Fibroblast of lung (primary cell): ENCODE measurements around the gene C16orf95. TPM values are rescaled to one million over a fixed set of nuclear protein-coding genes. Genes with fewer than 3 reads are reported as not detected.

Experiments used
- DNase-seq, 2 donors: peaks; one replicate each; pipeline versions ENCODE4 v3.0.0 to v3.0.0-alpha.2; 2010; ENCODE audit warnings: low read depth in 2 of 2
- H2AFZ ChIP-seq: 2 replicates; pipeline ENCODE4 v1.5.1; 2012; ENCODE audit warnings: low read length, control low read depth, inconsistent platforms
- H3K27ac ChIP-seq: 2 replicates; pipeline ENCODE4 v1.5.1; 2011; ENCODE audit warnings: low read length, control low read depth; ENCODE audit not compliant: insufficient read depth
- H3K27me3 ChIP-seq: 2 replicates; pipeline ENCODE4 v1.5.1; 2011; ENCODE audit warnings: mild to moderate bottlenecking, low read length; ENCODE audit not compliant: control insufficient read depth, insufficient read depth
- H3K36me3 ChIP-seq: 2 replicates; pipeline ENCODE4 v1.5.1; 2011; ENCODE audit warnings: low read length; ENCODE audit not compliant: control insufficient read depth, insufficient read depth
- H3K4me1 ChIP-seq: 2 replicates; pipeline ENCODE4 v1.5.1; 2011; ENCODE audit warnings: low read length; ENCODE audit not compliant: control insufficient read depth, insufficient read depth; ENCODE audit errors: extremely low read depth
- H3K4me2 ChIP-seq: 2 replicates; pipeline ENCODE4 v1.5.1; 2011; ENCODE audit warnings: low read length, control low read depth; ENCODE audit not compliant: insufficient read depth; ENCODE audit errors: extremely low read depth
- H3K4me3 ChIP-seq, 4 experiments: fragments of 200-600 bp in 1 of 4; sonication (generic) in 1 of 4; replicated peaks in 1 of 4; 2 replicates each; pipeline ENCODE4 v1.5.1; 2011 to 2016; ENCODE audit warnings: low read length in 4 of 4, low read depth in 3 of 4, mild to moderate bottlenecking in 3 of 4, control low read depth in 2 of 4, inconsistent platforms in 1 of 4, mixed read lengths in 1 of 4; ENCODE audit not compliant: insufficient read depth in 1 of 4; ENCODE audit errors: control extremely low read depth in 1 of 4
- H3K79me2 ChIP-seq: 2 replicates; pipeline ENCODE4 v1.5.1; 2012; ENCODE audit warnings: mild to moderate bottlenecking, low read length, inconsistent platforms; ENCODE audit not compliant: control insufficient read depth, insufficient read depth
- H3K9ac ChIP-seq: 2 replicates; pipeline ENCODE4 v1.5.1; 2011; ENCODE audit warnings: mild to moderate bottlenecking, low read length, control low read depth; ENCODE audit not compliant: insufficient read depth
- H3K9me3 ChIP-seq: 2 replicates; pipeline ENCODE4 v1.5.1; 2012; ENCODE audit warnings: low read depth, low read length; ENCODE audit not compliant: control insufficient read depth, insufficient read depth
- H4K20me1 ChIP-seq: 2 replicates; pipeline ENCODE4 v1.5.1; 2011; ENCODE audit warnings: low read length; ENCODE audit not compliant: control insufficient read depth, insufficient read depth; ENCODE audit errors: extremely low read depth
- EZH2 ChIP-seq: IDR thresholded peaks from 2 replicates; pipeline ENCODE4 v1.5.1; 2012; ENCODE audit warnings: low read length, control low read depth, mild to moderate bottlenecking; ENCODE audit errors: missing control alignments
- polyA plus RNA-seq, 2 donors: library from polyadenylated mRNA; depleted of rRNA in 1 of 2; stranded (reverse) in 1 of 2; unstranded in 1 of 2; fragments of >200 nt; gene quantifications; 2 replicates each; pipeline ENCODE4 v1.2.1, GENCODE V29; 2011 to 2012; ENCODE audit warnings: missing spikeins in 1 of 2
- total RNA-seq: library from RNA; depleted of rRNA; stranded (reverse); fragments of >200 nt; gene quantifications from 2 replicates; pipeline ENCODE4 v1.2.1, GENCODE V29; 2014
- TF ChIP-seq, protein P1 (sequence below), 2 donors: IDR thresholded peaks in 1 of 2; conservative IDR thresholded peaks in 1 of 2; 1 replicate in 1 of 2; 2 replicates in 1 of 2; pipeline ENCODE4 v1.5.1; 2011 to 2012; ENCODE audit warnings: low read length in 2 of 2, control low read depth in 1 of 2, inconsistent platforms in 1 of 2, low read depth in 1 of 2, mild to moderate bottlenecking in 1 of 2

C16orf95 gene
- total and polyA plus RNA-seq, 2 donors (not counting 1 experiment from before 2014, with no cell fraction given): 1.3 to 5.4 TPM

DNA sequence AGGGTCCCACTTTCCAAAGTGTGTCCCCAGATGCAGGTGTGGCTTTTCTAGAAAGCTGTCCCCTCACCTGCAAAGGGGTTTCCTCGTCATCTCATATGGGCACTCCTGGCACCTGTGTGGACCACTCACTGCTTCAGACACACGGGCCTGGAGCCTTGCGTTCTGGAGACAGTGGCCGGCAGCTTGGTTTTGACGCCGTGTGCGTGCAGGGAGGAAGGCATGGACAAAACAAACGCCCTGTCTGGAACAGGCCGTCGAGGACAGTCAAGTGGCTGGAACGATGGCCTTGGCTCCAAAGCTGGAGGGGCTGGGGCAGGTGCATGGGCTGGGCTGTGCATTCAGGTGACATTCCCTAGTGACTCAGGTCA is 13.0 kb upstream of the C16orf95 start:
- H3K4me3 ChIP-seq: no peak overlapping the region
- peaks cover 25% of the 10 kb centered on the region for H3K36me3 ChIP-seq

DNA sequence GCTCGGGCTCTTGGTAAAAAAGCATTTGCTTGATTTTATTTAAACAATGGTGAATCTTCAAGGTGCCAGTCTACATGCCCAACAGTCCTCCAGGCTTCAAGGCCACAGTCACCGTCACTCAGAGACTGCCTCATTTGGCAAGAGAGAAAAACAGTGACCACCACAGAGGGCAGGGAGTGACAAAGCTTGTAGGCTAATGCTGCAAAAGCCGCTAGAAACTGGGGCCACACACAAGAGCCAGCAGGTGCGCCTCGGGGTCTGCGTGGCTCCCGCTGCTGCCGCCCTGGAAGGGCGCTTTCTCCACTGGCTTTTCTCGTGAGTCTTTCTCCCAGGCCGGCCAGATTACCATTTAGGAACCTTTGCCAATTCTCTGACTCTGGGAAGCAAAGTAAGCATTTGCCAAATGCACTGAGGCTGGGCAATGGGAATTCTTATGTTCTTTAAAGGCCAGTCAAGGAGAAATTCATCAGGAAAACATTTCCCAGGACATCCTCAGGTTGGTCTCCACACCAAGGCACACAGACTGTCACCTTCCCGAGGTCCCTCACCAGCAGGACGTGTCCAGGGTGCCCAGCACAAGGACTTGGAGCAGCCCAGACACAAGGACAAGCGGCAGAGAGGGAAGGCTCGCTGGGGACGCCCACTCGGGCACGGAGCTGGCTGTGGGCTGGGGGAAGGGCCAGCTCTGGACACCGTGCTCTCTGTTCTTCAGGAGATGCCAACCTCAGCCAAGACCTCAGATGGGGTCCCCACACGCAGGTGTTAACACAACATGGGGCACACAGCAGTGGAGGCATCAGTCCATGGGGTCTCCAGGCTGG is 12.5 kb upstream of the C16orf95 start:
- Histone ChIP-seq H3K4me2 (no peak overlapping the region), H3K36me3 (peaks cover 20% of the 10 kb centered on the region), H2AFZ (no peak overlapping the region), H4K20me1 (no peaks in the 10 kb centered on the region), H3K79me2 (no peaks in the 10 kb centered on the region), H3K4me1 (peaks cover 5% of the 10 kb centered on the region), H3K4me3 (no peak overlapping the region), H3K9me3 (no peaks in the 10 kb centered on the region), H3K27me3 (no peaks in the 10 kb centered on the region), H3K9ac (no peak overlapping the region), H3K27ac (no peak overlapping the region)
- TF ChIP-seq, protein P1, sequence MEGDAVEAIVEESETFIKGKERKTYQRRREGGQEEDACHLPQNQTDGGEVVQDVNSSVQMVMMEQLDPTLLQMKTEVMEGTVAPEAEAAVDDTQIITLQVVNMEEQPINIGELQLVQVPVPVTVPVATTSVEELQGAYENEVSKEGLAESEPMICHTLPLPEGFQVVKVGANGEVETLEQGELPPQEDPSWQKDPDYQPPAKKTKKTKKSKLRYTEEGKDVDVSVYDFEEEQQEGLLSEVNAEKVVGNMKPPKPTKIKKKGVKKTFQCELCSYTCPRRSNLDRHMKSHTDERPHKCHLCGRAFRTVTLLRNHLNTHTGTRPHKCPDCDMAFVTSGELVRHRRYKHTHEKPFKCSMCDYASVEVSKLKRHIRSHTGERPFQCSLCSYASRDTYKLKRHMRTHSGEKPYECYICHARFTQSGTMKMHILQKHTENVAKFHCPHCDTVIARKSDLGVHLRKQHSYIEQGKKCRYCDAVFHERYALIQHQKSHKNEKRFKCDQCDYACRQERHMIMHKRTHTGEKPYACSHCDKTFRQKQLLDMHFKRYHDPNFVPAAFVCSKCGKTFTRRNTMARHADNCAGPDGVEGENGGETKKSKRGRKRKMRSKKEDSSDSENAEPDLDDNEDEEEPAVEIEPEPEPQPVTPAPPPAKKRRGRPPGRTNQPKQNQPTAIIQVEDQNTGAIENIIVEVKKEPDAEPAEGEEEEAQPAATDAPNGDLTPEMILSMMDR (conservative IDR thresholded peaks at IDR 0.05 in 1 of 2, IDR thresholded peaks at IDR 0.05 in 1 of 2; ENCODE audit: low read depth in 1 of 2, low read length in 2 of 2): no peak
- no peak for TF ChIP-seq EZH2
- no peak for DNase-seq

More for the DNA sequence above, 13.0 kb upstream of the C16orf95 start:
- Histone ChIP-seq H3K27ac (no peak overlapping the region), H3K9me3 (no peaks in the 10 kb centered on the region), H3K79me2 (no peaks in the 10 kb centered on the region), H2AFZ (no peak overlapping the region), H3K4me2 (no peak overlapping the region), H3K4me1 (peaks cover 5% of the 10 kb centered on the region), H3K9ac (no peak overlapping the region), H3K27me3 (no peaks in the 10 kb centered on the region), H4K20me1 (no peaks in the 10 kb centered on the region)
- no peak for TF ChIP-seq EZH2
- no peak for DNase-seq

DNA sequence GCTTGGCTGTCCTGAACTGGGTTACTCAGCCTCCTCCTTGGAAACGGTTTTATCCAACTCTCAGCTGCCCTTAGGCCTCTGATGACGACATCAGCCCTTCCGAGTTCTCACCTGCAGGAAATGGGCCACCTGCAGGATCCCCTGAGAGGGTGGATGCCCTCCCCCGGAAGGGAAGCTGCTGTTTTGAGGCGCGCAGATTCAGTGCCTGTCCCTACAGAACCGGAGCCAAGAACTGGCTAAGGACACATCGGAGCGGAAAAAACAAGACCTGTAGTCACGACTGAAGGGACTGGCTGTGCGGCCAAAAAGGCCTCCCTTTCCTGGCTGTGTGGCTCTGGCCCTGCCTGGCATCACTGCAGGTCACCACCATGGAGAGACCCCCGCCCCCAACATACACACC is 11.7 kb upstream of the C16orf95 start:
- peaks cover 14% of the 10 kb centered on the region for H3K36me3 ChIP-seq
- no peaks in the 10 kb centered on the region for H3K79me2 ChIP-seq

More for the DNA sequence above, 11.7 kb upstream of the C16orf95 start:
- Histone ChIP-seq H3K9ac (no peak overlapping the region), H3K4me2 (no peak overlapping the region), H3K27me3 (no peaks in the 10 kb centered on the region), H4K20me1 (no peaks in the 10 kb centered on the region), H3K27ac (no peak overlapping the region), H3K4me3 (no peak overlapping the region), H2AFZ (no peak overlapping the region), H3K9me3 (no peaks in the 10 kb centered on the region), H3K4me1 (peaks cover 5% of the 10 kb centered on the region)
- no peak for DNase-seq
- TF ChIP-seq EZH2: no peak
- TF ChIP-seq, protein P1 (conservative IDR thresholded peaks at IDR 0.05 in 1 of 2, IDR thresholded peaks at IDR 0.05 in 1 of 2; ENCODE audit: low read depth in 1 of 2, low read length in 2 of 2): no peak
